ENCODE results near the gene NT5DC3. TPM values are rescaled to one million over a fixed set of nuclear protein-coding genes. Genes with fewer than 3 reads are reported as not detected.

The NT5DC3 gene
- total and polyA plus RNA-seq, 4 donors = 1.3 to 9.0 (median 4.4) TPM

DNA sequence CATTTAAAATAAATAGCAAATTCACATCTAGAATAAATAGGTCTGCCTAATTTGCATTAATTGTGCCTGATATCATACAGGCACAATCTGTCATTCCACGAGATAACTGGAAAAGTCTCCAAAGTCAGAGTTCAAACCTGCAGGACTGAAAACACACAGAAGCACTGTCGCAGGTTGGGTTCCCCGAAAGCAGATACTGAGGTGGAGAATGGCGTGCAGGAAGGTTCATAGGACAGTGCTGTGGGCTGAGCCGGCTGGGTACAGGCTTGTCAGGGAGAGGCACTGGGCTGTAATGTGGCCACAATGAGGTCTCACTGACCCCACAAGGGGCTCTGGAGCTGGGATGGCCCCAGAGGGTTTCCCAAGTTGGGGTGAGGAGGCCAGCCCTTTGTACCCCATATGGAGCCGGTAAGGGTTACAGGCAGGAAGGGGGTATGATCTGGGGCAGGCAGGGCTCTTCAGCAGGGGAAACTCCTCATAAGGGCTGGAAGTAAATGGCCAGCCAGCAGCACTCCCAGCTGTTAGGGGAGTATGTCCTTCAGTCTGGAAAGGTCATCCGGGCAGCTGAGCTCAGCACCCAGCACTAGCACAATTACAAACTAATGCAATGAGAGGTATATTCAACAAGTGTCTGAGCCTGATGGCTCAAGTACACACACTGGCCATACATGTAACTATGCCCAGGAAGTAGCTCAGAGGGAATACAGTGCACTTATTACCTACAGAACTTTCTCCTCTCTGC is 68.5 kb downstream of the NT5DC3 start:
- no peaks in the 10 kb centered on the region for H3K27me3 ChIP-seq (ENCODE audit: control insufficient read depth in 4 of 4, insufficient read depth in 4 of 4, low read length in 3 of 4)
- H3K9ac ChIP-seq (ENCODE audit: low read depth in 1 of 2, low read length in 2 of 2) = no peak overlapping the region
- peaks cover 5 to 22% (median 12%) of the 10 kb centered on the region in 4 donors for H3K4me1 ChIP-seq (ENCODE audit: control insufficient read depth in 4 of 4, insufficient read depth in 4 of 4, low read length in 3 of 4)
- no peaks in the 10 kb centered on the region for H3K9me3 ChIP-seq (ENCODE audit: control insufficient read depth in 4 of 4, low read length in 3 of 4)
- WGBS = 74% methylated on average over 7 of the region's 7 CpGs
- H3K4me3 ChIP-seq (ENCODE audit: low read depth in 1 of 3, low read length in 3 of 3) = no peak overlapping the region
- H3K36me3 ChIP-seq (ENCODE audit: control insufficient read depth in 4 of 4, insufficient read depth in 3 of 4, low read depth in 1 of 4, low read length in 3 of 4) = peaks cover 0 to 12% (median under 1%) of the 10 kb centered on the region in 4 donors
- no peak for TF ChIP-seq FOXA2 (IDR thresholded peaks at IDR 0.05)
- no peak for TF ChIP-seq JUND (IDR thresholded peaks at IDR 0.05)
- TF ChIP-seq, protein P1, sequence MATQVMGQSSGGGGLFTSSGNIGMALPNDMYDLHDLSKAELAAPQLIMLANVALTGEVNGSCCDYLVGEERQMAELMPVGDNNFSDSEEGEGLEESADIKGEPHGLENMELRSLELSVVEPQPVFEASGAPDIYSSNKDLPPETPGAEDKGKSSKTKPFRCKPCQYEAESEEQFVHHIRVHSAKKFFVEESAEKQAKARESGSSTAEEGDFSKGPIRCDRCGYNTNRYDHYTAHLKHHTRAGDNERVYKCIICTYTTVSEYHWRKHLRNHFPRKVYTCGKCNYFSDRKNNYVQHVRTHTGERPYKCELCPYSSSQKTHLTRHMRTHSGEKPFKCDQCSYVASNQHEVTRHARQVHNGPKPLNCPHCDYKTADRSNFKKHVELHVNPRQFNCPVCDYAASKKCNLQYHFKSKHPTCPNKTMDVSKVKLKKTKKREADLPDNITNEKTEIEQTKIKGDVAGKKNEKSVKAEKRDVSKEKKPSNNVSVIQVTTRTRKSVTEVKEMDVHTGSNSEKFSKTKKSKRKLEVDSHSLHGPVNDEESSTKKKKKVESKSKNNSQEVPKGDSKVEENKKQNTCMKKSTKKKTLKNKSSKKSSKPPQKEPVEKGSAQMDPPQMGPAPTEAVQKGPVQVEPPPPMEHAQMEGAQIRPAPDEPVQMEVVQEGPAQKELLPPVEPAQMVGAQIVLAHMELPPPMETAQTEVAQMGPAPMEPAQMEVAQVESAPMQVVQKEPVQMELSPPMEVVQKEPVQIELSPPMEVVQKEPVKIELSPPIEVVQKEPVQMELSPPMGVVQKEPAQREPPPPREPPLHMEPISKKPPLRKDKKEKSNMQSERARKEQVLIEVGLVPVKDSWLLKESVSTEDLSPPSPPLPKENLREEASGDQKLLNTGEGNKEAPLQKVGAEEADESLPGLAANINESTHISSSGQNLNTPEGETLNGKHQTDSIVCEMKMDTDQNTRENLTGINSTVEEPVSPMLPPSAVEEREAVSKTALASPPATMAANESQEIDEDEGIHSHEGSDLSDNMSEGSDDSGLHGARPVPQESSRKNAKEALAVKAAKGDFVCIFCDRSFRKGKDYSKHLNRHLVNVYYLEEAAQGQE (IDR thresholded peaks at IDR 0.05) = no peak
- TF ChIP-seq RAD21 (IDR thresholded peaks at IDR 0.05) = no peak
- TF ChIP-seq, protein P2, sequence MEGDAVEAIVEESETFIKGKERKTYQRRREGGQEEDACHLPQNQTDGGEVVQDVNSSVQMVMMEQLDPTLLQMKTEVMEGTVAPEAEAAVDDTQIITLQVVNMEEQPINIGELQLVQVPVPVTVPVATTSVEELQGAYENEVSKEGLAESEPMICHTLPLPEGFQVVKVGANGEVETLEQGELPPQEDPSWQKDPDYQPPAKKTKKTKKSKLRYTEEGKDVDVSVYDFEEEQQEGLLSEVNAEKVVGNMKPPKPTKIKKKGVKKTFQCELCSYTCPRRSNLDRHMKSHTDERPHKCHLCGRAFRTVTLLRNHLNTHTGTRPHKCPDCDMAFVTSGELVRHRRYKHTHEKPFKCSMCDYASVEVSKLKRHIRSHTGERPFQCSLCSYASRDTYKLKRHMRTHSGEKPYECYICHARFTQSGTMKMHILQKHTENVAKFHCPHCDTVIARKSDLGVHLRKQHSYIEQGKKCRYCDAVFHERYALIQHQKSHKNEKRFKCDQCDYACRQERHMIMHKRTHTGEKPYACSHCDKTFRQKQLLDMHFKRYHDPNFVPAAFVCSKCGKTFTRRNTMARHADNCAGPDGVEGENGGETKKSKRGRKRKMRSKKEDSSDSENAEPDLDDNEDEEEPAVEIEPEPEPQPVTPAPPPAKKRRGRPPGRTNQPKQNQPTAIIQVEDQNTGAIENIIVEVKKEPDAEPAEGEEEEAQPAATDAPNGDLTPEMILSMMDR (IDR thresholded peaks at IDR 0.05; ENCODE audit: low read depth, low read length, missing input control) = no peak
- no peak for TF ChIP-seq EGR1 (IDR thresholded peaks at IDR 0.05; ENCODE audit: low read depth in 2 of 2)
- TF ChIP-seq, protein P3, sequence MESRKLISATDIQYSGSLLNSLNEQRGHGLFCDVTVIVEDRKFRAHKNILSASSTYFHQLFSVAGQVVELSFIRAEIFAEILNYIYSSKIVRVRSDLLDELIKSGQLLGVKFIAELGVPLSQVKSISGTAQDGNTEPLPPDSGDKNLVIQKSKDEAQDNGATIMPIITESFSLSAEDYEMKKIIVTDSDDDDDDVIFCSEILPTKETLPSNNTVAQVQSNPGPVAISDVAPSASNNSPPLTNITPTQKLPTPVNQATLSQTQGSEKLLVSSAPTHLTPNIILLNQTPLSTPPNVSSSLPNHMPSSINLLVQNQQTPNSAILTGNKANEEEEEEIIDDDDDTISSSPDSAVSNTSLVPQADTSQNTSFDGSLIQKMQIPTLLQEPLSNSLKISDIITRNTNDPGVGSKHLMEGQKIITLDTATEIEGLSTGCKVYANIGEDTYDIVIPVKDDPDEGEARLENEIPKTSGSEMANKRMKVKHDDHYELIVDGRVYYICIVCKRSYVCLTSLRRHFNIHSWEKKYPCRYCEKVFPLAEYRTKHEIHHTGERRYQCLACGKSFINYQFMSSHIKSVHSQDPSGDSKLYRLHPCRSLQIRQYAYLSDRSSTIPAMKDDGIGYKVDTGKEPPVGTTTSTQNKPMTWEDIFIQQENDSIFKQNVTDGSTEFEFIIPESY (IDR thresholded peaks at IDR 0.05) = no peak
- TF ChIP-seq, protein P4, sequence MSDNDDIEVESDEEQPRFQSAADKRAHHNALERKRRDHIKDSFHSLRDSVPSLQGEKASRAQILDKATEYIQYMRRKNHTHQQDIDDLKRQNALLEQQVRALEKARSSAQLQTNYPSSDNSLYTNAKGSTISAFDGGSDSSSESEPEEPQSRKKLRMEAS (IDR thresholded peaks at IDR 0.05) = no peak
- TF ChIP-seq NR2F2 (IDR thresholded peaks at IDR 0.05) = no peak
- TF ChIP-seq, protein P5, sequence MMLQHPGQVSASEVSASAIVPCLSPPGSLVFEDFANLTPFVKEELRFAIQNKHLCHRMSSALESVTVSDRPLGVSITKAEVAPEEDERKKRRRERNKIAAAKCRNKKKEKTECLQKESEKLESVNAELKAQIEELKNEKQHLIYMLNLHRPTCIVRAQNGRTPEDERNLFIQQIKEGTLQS (IDR thresholded peaks at IDR 0.05) = no peak
- TF ChIP-seq FOXA1 (IDR thresholded peaks at IDR 0.05) = no peak
- TF ChIP-seq SP1 (IDR thresholded peaks at IDR 0.05) = no peak
- no peak for TF ChIP-seq HNF4G (IDR thresholded peaks at IDR 0.05)
- no peak for DNase-seq (ENCODE audit: low spot score)
- no peak overlapping the region for H3K27ac ChIP-seq (ENCODE audit: low read depth in 1 of 2, low read length in 2 of 2)

DNA sequence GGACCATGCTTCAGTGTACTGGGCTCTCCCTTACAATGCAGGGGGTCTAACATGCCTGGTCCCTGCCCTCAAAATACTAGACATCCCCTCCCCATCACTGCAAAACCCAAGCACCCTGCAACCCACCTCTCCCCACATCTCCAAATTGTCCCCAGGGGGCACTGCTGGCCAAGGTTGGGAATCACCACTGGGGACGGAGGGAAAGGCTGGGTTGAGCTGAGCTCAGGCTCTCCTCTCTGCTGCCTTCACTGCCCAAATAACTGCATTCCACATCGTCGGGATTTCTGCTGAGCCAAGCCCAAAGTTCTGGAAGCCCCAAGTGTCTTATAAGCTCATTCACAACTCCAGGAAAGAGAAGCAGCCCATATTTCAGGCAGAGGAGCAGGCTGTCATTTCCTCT is 69.6 kb downstream of the NT5DC3 start:
- Histone ChIP-seq H3K4me1 (ENCODE audit: control insufficient read depth in 4 of 4, insufficient read depth in 4 of 4, low read length in 3 of 4) (peaks cover 5 to 22% (median 12%) of the 10 kb centered on the region in 4 donors), H3K9me3 (ENCODE audit: control insufficient read depth in 4 of 4, low read length in 3 of 4) (no peaks in the 10 kb centered on the region), H3K27ac (ENCODE audit: low read depth in 1 of 2, low read length in 2 of 2) (no peak overlapping the region), H3K9ac (ENCODE audit: low read depth in 1 of 2, low read length in 2 of 2) (no peak overlapping the region), H3K36me3 (ENCODE audit: control insufficient read depth in 4 of 4, insufficient read depth in 3 of 4, low read depth in 1 of 4, low read length in 3 of 4) (peaks cover under 1 to 6% (median 3%) of the 10 kb centered on the region in 4 donors), H3K4me3 (ENCODE audit: low read depth in 1 of 3, low read length in 3 of 3) (no peak overlapping the region), H3K27me3 (ENCODE audit: control insufficient read depth in 4 of 4, insufficient read depth in 4 of 4, low read length in 3 of 4) (no peaks in the 10 kb centered on the region)
- TF ChIP-seq RAD21 (IDR thresholded peaks at IDR 0.05) = peak; percentile 88 to 91
- TF ChIP-seq YY1 (IDR thresholded peaks at IDR 0.05) = no peak
- TF ChIP-seq, protein P2 (IDR thresholded peaks at IDR 0.05; ENCODE audit: low read depth, low read length, missing input control) = peak; percentile 54
- no peak for TF ChIP-seq GABPA (IDR thresholded peaks at IDR 0.05 in 1 of 2, conservative IDR thresholded peaks at IDR 0.05 in 1 of 2)
- WGBS = 33% methylated on average over 3 of the region's 3 CpGs
- peak; percentile 44 for DNase-seq (ENCODE audit: low spot score)
